Measurements from ENCODE around the gene KCNK2. TPM values are rescaled to one million over a fixed set of nuclear protein-coding genes. Genes with fewer than 3 reads are reported as not detected.

The KCNK2 gene
- polyA plus RNA-seq, 1 donor (not counting 4 experiments of a cell fraction or from before 2014, with no cell fraction given): 0.10 TPM

DNA sequence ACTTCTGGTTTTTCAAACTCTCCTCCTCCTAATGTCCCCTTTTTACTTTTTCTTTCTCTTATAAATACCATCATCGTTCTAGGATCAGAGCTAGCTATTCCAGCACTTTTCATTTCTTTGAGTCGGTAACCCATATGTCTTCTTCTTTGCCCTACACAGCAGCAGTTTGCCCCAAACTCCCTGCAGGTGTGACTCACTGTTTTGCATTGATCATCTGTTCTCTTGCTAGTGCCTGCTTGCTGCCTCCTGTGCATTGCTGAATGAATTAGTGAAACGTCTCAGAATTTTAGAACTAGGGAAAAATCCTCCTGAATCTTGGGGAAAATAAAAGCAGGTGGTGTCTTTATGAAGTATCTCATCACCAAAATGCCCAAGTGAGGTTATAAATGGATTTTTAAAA, 21.7 kb downstream of the KCNK2 start:
- no peak overlapping the region for H2AFZ ChIP-seq (ENCODE audit: control insufficient read depth, low read length)
- no peaks in the 10 kb centered on the region for H3K9me3 ChIP-seq (ENCODE audit: control insufficient read depth, low read depth, low read length)
- no peaks in the 10 kb centered on the region for H3K79me2 ChIP-seq (ENCODE audit: control insufficient read depth, insufficient read depth, low read length)
- H4K20me1 ChIP-seq (ENCODE audit: control insufficient read depth, extremely low read depth, insufficient read depth, low read length): no peaks in the 10 kb centered on the region
- peaks cover 6% of the 10 kb centered on the region for H3K4me1 ChIP-seq (ENCODE audit: control insufficient read depth, extremely low read depth, insufficient read depth, low read length)
- dilution Hi-C loops (cut with MboI; ENCODE audit: extremely low pct_ligation_motif_present, low sequenced_read_pairs): no loop called here
- H3K36me3 ChIP-seq (ENCODE audit: control insufficient read depth in 2 of 2, extremely low read depth in 1 of 2, insufficient read depth in 2 of 2, low read length in 2 of 2): no peaks in the 10 kb centered on the region
- no peak overlapping the region for H3K27ac ChIP-seq (ENCODE audit: control insufficient read depth, insufficient read depth, low read length)
- no peak overlapping the region for H3K9ac ChIP-seq (ENCODE audit: control insufficient read depth, extremely low read depth, insufficient read depth, low read length)
- FAIRE-seq (no peak), DNase-seq (ENCODE audit: low read depth, low spot score) (no peak)
- no peak overlapping the region for H3K4me3 ChIP-seq (ENCODE audit: control insufficient read depth in 2 of 3, extremely low read depth in 1 of 3, insufficient read depth in 2 of 3, low read depth in 1 of 3, low read length in 3 of 3)
- no peaks in the 10 kb centered on the region for H3K9me1 ChIP-seq (ENCODE audit: control insufficient read depth, extremely low read depth, insufficient read depth, low read length)
- no peaks in the 10 kb centered on the region for H3K27me3 ChIP-seq (ENCODE audit: control insufficient read depth, extremely low read depth, insufficient read depth, low read length)
- TF ChIP-seq, protein P1, sequence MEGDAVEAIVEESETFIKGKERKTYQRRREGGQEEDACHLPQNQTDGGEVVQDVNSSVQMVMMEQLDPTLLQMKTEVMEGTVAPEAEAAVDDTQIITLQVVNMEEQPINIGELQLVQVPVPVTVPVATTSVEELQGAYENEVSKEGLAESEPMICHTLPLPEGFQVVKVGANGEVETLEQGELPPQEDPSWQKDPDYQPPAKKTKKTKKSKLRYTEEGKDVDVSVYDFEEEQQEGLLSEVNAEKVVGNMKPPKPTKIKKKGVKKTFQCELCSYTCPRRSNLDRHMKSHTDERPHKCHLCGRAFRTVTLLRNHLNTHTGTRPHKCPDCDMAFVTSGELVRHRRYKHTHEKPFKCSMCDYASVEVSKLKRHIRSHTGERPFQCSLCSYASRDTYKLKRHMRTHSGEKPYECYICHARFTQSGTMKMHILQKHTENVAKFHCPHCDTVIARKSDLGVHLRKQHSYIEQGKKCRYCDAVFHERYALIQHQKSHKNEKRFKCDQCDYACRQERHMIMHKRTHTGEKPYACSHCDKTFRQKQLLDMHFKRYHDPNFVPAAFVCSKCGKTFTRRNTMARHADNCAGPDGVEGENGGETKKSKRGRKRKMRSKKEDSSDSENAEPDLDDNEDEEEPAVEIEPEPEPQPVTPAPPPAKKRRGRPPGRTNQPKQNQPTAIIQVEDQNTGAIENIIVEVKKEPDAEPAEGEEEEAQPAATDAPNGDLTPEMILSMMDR (optimal IDR thresholded peaks at IDR 0.05 in 1 of 3, IDR thresholded peaks at IDR 0.05 in 1 of 3, conservative IDR thresholded peaks at IDR 0.05 in 1 of 3; ENCODE audit: extremely low read depth in 1 of 3, insufficient read depth in 2 of 3, low read length in 3 of 3): no peak
- no peak for TF ChIP-seq EZH2 (IDR thresholded peaks at IDR 0.05; ENCODE audit: low read length)
- no peak overlapping the region for H3K4me2 ChIP-seq (ENCODE audit: control insufficient read depth, extremely low read depth, insufficient read depth, low read depth, low read length)

DNA sequence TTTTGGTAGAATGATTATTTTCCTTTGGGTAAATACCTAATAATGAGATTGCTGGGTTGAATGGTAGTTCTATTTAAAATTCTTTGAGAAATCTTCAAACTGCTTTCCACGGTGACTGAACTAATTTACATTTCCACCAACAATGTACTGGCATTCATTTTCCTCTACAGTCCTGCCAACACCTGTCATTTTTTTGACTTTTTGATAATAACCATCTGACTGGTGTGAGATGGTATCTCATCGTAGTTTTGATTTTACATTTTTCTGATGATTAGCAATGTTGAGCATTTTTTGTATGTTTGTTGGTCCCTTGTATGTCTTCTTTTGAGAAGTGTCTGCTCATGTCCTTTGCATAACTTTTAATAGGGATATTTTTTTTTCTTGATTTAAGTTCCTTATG, 23.5 kb downstream of the KCNK2 start:
- Histone ChIP-seq H3K9ac (ENCODE audit: control insufficient read depth, extremely low read depth, insufficient read depth, low read length) (no peak overlapping the region), H3K9me3 (ENCODE audit: control insufficient read depth, low read depth, low read length) (no peaks in the 10 kb centered on the region), H3K4me2 (ENCODE audit: control insufficient read depth, extremely low read depth, insufficient read depth, low read depth, low read length) (no peak overlapping the region), H3K9me1 (ENCODE audit: control insufficient read depth, extremely low read depth, insufficient read depth, low read length) (no peaks in the 10 kb centered on the region), H2AFZ (ENCODE audit: control insufficient read depth, low read length) (no peak overlapping the region), H3K4me1 (ENCODE audit: control insufficient read depth, extremely low read depth, insufficient read depth, low read length) (peaks cover 6% of the 10 kb centered on the region), H3K79me2 (ENCODE audit: control insufficient read depth, insufficient read depth, low read length) (no peaks in the 10 kb centered on the region), H3K36me3 (ENCODE audit: control insufficient read depth in 2 of 2, extremely low read depth in 1 of 2, insufficient read depth in 2 of 2, low read length in 2 of 2) (no peaks in the 10 kb centered on the region), H3K27me3 (ENCODE audit: control insufficient read depth, extremely low read depth, insufficient read depth, low read length) (no peaks in the 10 kb centered on the region), H3K27ac (ENCODE audit: control insufficient read depth, insufficient read depth, low read length) (no peak overlapping the region), H3K4me3 (ENCODE audit: control insufficient read depth in 2 of 3, extremely low read depth in 1 of 3, insufficient read depth in 2 of 3, low read depth in 1 of 3, low read length in 3 of 3) (no peak overlapping the region), H4K20me1 (ENCODE audit: control insufficient read depth, extremely low read depth, insufficient read depth, low read length) (no peaks in the 10 kb centered on the region)
- TF ChIP-seq EZH2 (IDR thresholded peaks at IDR 0.05; ENCODE audit: low read length): no peak
- TF ChIP-seq, protein P1 (optimal IDR thresholded peaks at IDR 0.05 in 1 of 3, IDR thresholded peaks at IDR 0.05 in 1 of 3, conservative IDR thresholded peaks at IDR 0.05 in 1 of 3; ENCODE audit: extremely low read depth in 1 of 3, insufficient read depth in 2 of 3, low read length in 3 of 3): no peak
- DNase-seq (ENCODE audit: low read depth, low spot score) (no peak), FAIRE-seq (no peak)
- dilution Hi-C loops (cut with MboI; ENCODE audit: extremely low pct_ligation_motif_present, low sequenced_read_pairs): no loop called here

Data from keratinocyte (primary cell).